UCSD-AML1 (cell line): ENCODE measurements around the gene GSPT2.
"Not testable (repeated sequence)": the region's sequence is repeated elsewhere in the genome, so short reads cannot be mapped to it uniquely, and the experiment has no call there.

Source experiments
- DNase-seq: peaks from one replicate; lab custom pipeline; 2025; ENCODE audit not compliant: unreplicated experiment; lab: John Stamatoyannopoulos, UW

Gene GSPT2

GRCh38 chrX:51743179-51743957 is at the start of gene GSPT2:
Gene GSPT2, plus strand, starts transcription at chrX:51743442. Its CDS starts 185 bp downstream, at chrX:51743627.
- DNase-seq: no peak

- no peak for DNase-seq
Measured at GRCh38 chrX:51694254-51694653, 49.0 kb upstream of the GSPT2 start.

GRCh38 chrX:51697397-51697796 is 45.8 kb upstream of the GSPT2 start:
- DNase-seq: no peak

GRCh38 chrX:51710277-51711164 is 32.7 kb upstream of the GSPT2 start, which contains the start of gene CENPVL1:
Gene CENPVL1, plus strand, starts transcription at chrX:51710512. Its CDS starts 0 bp downstream, at chrX:51710512.
- not testable (repeated sequence) for DNase-seq

- DNase-seq: not testable (repeated sequence)
Measured at GRCh38 chrX:51712943-51713647, 30.1 kb upstream of the GSPT2 start.

GRCh38 chrX:51728202-51728601 is 15.0 kb upstream of the GSPT2 start:
- no peak for DNase-seq

- DNase-seq: no peak
Measured at GRCh38 chrX:51737091-51737490, 6.2 kb upstream of the GSPT2 start.

- no peak for DNase-seq
Measured at GRCh38 chrX:51742586-51742985, 656 bp upstream of the GSPT2 start.

- no peak for DNase-seq
Measured at GRCh38 chrX:51747671-51748070, 4.4 kb downstream of the GSPT2 start.

GRCh38 chrX:51759055-51759839 is 16.0 kb downstream of the GSPT2 start:
- no peak for DNase-seq

- DNase-seq: no peak
Measured at GRCh38 chrX:51760657-51761056, 17.4 kb downstream of the GSPT2 start.

- no peak for DNase-seq
Measured at GRCh38 chrX:51766546-51766945, 23.3 kb downstream of the GSPT2 start.

- no peak for DNase-seq
Measured at GRCh38 chrX:51776851-51777250, 33.6 kb downstream of the GSPT2 start.

- DNase-seq: no peak
Measured at GRCh38 chrX:51779306-51779705, 36.1 kb downstream of the GSPT2 start.

- no peak for DNase-seq
Measured at GRCh38 chrX:51795136-51795535, 51.9 kb downstream of the GSPT2 start.
